ENCODE results near the gene SHC2.

DNA sequence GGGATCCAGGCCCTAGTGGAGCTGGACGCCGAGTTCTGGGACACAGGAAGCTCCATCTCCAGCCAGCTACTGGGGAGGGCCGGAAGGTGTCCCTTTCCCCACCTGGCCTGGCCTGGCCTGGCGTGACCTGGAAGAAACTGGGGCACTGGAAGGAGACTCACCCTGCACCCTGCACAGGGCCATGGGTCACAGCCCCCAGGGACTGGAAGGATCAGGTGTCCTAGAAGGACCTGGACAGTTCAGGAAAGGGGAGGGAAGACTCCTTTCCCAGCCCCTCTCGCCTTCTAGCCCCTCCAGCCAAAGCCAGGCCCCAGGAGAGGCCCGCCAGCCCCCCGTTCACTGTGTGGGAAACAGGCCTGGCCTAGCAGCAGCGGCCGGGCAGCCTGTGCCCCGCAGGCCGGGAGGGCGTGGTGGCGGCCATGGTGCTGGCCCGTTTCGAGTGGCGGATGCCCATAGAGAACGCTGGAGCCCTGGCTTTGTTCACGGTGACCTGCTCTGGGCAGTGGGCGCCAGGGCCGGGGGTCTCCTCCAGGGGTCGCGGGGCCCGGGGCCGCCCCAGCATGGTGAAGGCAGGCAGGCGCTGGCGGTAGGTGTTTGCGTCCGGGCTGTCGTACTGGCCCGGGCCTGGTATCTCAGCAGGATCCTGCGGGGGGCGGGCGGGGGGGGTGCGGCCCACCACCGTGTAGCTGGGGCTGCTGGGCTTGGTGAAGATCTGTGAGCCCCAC, 2.8 kb upstream of the SHC2 start:
- TF ChIP-seq, protein P1, sequence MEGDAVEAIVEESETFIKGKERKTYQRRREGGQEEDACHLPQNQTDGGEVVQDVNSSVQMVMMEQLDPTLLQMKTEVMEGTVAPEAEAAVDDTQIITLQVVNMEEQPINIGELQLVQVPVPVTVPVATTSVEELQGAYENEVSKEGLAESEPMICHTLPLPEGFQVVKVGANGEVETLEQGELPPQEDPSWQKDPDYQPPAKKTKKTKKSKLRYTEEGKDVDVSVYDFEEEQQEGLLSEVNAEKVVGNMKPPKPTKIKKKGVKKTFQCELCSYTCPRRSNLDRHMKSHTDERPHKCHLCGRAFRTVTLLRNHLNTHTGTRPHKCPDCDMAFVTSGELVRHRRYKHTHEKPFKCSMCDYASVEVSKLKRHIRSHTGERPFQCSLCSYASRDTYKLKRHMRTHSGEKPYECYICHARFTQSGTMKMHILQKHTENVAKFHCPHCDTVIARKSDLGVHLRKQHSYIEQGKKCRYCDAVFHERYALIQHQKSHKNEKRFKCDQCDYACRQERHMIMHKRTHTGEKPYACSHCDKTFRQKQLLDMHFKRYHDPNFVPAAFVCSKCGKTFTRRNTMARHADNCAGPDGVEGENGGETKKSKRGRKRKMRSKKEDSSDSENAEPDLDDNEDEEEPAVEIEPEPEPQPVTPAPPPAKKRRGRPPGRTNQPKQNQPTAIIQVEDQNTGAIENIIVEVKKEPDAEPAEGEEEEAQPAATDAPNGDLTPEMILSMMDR (IDR thresholded peaks at IDR 0.05; ENCODE audit: poor library complexity) = no peak
- no peak for TF ChIP-seq EZH2 (IDR thresholded peaks at IDR 0.05; ENCODE audit: borderline replicate concordance)

All from hepatocyte (in vitro differentiated cells).